ENCODE results near the gene KIAA0753.
"Not testable (repeated sequence)": the region's sequence is repeated elsewhere in the genome, so short reads cannot be mapped to it uniquely, and the experiment has no call there.

KIAA0753 gene

GRCh38 chr17:6605142-6605541 lies 35.4 kb downstream of the KIAA0753 start:
- no peak for DNase-seq (ENCODE audit: low read depth, low spot score)
- H3K27ac ChIP-seq: no peak overlapping the region

DNA sequence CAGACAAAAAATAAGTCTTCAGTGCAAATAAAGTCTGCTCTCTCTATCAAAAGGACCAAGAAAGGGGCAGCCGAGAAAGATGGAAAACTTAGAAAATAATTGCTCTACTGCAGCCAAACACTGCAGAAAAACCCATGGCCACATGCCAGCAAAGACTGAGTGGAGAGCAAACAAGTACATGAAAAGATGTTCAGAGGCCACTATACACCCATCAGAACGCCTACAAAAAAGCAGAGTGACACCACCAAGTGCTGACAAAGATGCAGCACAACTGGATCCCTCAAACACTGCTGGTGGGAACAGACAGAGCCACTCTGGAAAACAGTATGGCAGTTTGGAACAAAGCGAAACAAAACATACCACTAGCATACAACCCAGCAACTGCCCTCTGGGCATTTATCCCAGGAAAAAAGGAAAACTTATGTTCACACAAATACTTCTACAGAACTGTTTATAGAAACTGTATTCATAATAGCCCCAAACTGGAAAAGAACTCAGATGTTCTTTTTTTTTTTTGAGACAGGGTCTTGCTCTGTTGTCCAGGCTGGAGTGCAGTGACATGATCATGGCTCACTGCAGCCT lies 36.7 kb downstream of the KIAA0753 start:
- no peak for DNase-seq (ENCODE audit: low read depth, low spot score)

DNA sequence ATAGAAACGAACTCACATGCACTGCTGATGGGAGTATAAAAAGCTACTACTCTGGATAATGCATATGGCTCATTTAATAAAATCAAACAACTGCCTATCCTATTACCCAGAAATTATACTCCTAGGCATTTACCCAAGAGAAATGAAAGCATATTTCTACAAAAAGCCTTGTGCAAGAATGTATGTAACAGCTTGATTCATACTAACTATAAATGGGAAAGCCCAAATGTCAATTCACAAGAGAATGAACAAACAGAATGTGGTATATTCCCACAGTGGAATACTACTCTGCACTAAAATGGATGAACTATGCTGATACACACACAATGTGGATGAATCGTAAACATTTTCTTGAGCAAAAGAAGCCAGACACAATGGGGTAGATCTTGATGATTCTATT lies 38.4 kb downstream of the KIAA0753 start:
- no peak for DNase-seq (ENCODE audit: low read depth, low spot score)
- H3K27ac ChIP-seq: no peak overlapping the region

More for the DNA sequence above, 36.7 kb downstream of the KIAA0753 start:
- H3K27ac ChIP-seq: no peak overlapping the region

- H3K27ac ChIP-seq: no peak overlapping the region
These were observed 41.1 kb downstream of the KIAA0753 start for GRCh38 chr17:6599364-6599763.

DNA sequence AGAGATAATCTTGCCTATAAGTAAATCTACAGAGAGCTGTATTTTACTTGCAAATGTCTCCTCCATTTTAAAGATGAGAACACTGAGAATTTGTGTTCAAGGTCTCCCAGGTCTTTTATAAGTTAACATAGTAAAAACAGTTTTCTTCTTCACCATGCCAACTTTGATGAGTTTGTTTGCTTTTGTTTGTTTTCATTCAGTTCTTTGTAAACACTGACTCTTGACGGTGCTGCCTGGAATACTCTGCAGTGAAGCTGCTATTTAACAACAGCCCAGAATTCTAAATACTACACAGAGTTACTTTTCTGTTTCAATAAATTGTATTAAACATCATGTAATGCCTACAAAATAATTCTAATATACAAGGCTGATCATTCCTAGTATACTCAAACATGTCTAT lies 42.8 kb downstream of the KIAA0753 start:
- no peak overlapping the region for H3K27ac ChIP-seq
- no peak for DNase-seq (ENCODE audit: low read depth, low spot score)

More at GRCh38 chr17:6599364-6599763, 41.1 kb downstream of the KIAA0753 start:
- DNase-seq (ENCODE audit: low read depth, low spot score): no peak

GRCh38 chr17:6596941-6597340 lies 43.6 kb downstream of the KIAA0753 start:
- no peak overlapping the region for H3K27ac ChIP-seq
- no peak for DNase-seq (ENCODE audit: low read depth, low spot score)

DNA sequence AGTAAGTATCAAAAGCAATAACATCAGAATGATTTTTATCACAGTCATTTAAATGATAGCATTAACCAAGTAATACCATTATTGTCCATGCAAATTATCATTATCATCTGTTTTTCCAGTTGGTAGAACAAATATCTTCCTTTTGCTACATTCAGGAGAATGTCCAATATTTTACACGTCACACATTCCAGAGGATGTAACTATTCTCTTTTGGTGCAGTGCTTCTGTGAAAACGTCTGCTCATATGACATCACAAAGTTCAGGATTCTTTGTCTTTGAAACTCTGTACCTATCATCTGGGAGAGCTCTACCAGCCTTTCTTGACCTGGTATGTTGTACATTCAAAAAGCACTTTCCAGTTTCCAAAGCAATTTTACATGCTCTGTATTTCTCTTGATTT lies 44.0 kb downstream of the KIAA0753 start:
- no peak for DNase-seq (ENCODE audit: low read depth, low spot score)
- no peak overlapping the region for H3K27ac ChIP-seq

DNA sequence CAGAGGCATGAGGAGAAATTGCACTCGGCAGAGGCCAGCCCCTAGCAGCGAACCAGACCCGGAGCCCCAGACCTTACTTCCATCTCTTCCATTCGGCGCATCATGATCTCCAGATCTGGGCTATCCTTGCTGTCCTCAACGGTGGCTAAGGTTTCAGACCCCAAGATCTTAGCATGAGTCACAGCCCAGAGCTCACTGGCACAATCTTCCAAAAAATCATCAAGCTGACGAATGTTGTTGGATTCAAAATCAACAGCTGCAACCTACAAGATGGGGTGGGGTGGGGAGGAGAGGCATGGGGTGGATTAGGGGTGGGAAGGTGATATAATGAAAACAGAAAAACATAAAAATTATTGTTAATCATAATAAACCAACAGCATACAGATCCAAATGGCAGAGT lies 44.4 kb downstream of the KIAA0753 start:
- no peak for DNase-seq (ENCODE audit: low read depth, low spot score)
- no peak overlapping the region for H3K27ac ChIP-seq

DNA sequence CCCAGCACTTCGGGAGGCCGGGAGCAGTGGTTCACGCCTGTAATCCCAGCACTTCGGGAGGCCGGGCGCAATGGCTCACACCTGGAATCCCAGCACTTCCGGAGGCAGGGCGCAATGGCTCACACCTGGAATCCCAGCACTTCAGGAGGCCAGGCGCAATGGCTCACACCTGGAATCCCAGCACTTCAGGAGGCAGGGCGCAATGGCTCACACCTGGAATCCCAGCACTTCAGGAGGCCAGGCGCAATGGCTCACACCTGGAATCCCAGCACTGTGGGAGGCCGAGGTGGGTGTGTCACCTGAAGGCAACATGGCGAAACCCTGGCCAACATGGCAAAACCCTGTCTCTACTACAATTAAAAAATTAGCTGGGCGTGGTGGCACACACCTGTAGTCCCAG lies 47.1 kb downstream of the KIAA0753 start:
- not testable (repeated sequence) for H3K27ac ChIP-seq; DNase-seq (ENCODE audit: low read depth, low spot score)

DNA sequence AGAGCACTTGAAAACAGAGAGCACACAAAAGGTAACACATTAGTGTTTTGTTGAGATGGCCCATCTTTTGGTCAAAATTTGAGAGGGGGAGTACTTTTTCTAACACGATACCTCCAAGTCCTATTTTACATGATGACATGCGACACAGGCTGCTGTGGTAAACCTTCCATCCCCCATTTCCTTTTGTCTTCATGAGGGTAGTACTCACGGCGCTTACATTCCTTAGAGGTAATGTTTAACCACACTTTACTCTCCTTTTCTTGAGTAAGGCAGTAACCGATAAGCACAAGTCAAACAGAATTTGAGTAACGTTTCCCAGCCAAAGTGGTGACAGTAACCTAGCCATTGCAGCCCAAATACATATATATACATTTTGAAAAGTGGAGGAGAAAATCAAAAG lies 48.3 kb downstream of the KIAA0753 start:
- peak overlapping the region; percentile 96 for H3K27ac ChIP-seq
- no peak for DNase-seq (ENCODE audit: low read depth, low spot score)

- DNase-seq (ENCODE audit: low read depth, low spot score): peak; percentile 79
- peak overlapping the region; percentile 96 for H3K27ac ChIP-seq
These were observed 48.8 kb downstream of the KIAA0753 start for GRCh38 chr17:6591599-6592158.

GRCh38 chr17:6589266-6589946 lies 51.1 kb downstream of the KIAA0753 start:
- no peak overlapping the region for H3K27ac ChIP-seq
- DNase-seq (ENCODE audit: low read depth, low spot score): no peak

GRCh38 chr17:6588165-6588564 lies 52.3 kb downstream of the KIAA0753 start:
- no peak overlapping the region for H3K27ac ChIP-seq
- DNase-seq (ENCODE audit: low read depth, low spot score): no peak

DNA sequence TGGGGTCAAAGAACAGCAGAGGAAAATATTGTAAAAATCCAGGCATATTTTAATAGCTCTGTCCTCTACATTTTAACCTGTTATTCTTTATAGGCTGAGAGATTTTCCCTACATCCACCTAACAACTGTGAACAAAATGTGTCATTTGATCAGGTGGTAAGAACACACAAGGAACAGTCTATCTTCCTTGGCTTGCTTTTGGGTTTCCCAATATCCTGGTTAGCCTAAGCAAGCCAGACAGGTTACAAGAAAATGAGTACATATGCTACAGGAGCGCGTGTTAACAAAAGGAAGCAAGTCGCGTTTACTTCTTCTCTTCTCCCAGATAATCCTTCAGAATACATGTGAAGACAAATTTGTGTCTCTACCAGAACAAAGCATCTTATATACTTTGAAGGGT lies 53.2 kb downstream of the KIAA0753 start:
- no peak for DNase-seq (ENCODE audit: low read depth, low spot score)
- H3K27ac ChIP-seq: no peak overlapping the region

GRCh38 chr17:6583411-6583810 lies 57.1 kb downstream of the KIAA0753 start:
- DNase-seq (ENCODE audit: low read depth, low spot score): no peak
- no peak overlapping the region for H3K27ac ChIP-seq

GRCh38 chr17:6580625-6581024 lies 59.9 kb downstream of the KIAA0753 start:
- DNase-seq (ENCODE audit: low read depth, low spot score): no peak
- H3K27ac ChIP-seq: no peak overlapping the region

GRCh38 chr17:6578491-6578890 lies 62.0 kb downstream of the KIAA0753 start:
- DNase-seq (ENCODE audit: low read depth, low spot score): no peak
- H3K27ac ChIP-seq: peak overlapping the region; percentile 42

GRCh38 chr17:6577686-6578263 lies 62.7 kb downstream of the KIAA0753 start:
- DNase-seq (ENCODE audit: low read depth, low spot score): no peak
- H3K27ac ChIP-seq: peak overlapping the region; percentile 42

DNA sequence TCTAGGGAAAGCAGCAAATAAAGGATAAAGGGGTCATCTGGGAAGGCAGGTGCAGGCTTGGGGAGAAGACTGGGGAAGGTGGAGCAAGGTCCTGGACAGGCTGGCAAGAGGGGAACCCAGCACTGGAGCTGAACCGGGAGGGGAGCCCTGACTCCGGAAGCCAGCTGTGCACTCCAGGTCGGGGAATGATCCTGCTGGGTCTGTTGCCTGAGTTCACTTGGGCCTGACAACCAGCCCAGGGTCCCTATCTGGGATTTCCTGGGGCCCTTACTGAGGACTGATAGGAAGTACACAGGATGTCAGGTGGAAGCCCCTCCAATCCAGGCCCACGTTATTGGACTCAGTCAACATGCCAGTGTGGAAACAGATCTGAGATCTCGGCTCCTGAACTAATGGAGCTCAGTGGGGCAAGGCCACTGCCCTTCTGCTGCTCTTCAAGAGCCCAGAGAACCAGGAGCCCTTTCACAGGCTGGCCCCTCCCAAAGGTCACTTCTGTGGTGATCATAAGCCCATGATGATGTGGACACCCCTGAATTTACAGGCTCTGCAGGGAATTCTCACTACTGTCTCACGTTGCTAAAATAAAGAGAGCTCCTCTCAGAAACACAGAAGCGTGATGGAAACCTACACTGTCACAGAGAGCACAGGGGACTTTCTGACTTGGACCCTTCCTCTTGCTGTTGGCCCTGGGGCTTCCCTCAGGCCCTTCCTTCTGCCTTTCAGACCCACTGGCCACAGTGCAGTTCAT lies 64.3 kb downstream of the KIAA0753 start:
- DNase-seq (ENCODE audit: low read depth, low spot score): no peak
- no peak overlapping the region for H3K27ac ChIP-seq

DNA sequence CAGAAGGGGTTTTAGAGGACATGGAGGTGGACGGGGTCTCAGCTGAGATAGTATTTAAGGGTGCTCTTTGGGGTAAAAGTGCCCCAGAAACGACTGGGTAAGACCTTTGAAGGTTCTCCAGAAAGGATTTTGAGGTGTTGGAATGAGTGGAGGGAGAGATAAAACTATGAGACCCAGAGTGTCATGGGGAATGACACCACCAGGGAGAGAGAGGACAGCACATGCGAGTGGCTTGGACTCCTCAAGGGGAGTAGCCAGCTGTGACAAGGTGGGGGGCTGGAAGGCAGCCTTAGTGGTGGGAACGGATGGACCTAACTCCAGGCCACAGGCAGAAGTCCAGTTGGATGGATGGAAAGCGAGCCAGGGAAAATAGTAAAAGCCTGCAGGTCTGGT lies 64.9 kb downstream of the KIAA0753 start:
- H3K27ac ChIP-seq: no peak overlapping the region
- DNase-seq (ENCODE audit: low read depth, low spot score): no peak

Measured in epithelial cell of prostate (primary cell).